GM23338 (cell line): ENCODE results near the gene CHST14. TPM values are rescaled to one million over a fixed set of nuclear protein-coding genes. Genes with fewer than 3 reads are reported as not detected.

Experiments
- ATAC-seq: fragments of 200-7000 bp; cut with Tn5 transposase; 3 replicates; pipeline ENCODE4 v1.9.1; 2020
- DNase-seq: peaks from one replicate; pipeline ENCODE4 v3.0.0-alpha.2; 2015; ENCODE audit warnings: low spot score
- H2AFZ ChIP-seq: fragments of 200-600 bp; sonication (generic); 2 replicates; pipeline ENCODE4 v1.8.0; 2016; ENCODE audit warnings: antibody characterized with exemption, mild to moderate bottlenecking, moderate library complexity
- H3F3A ChIP-seq: fragments of 200-600 bp; sonication (generic); replicated peaks from 2 replicates; pipeline ENCODE4 v1.8.0; 2017; ENCODE audit warnings: antibody characterized with exemption, mixed run types, low read depth
- H3K27ac ChIP-seq: fragments of 200-600 bp; sonication (generic); 2 replicates; pipeline ENCODE4 v1.6.1; 2016; ENCODE audit warnings: low read depth
- H3K27me3 ChIP-seq: fragments of 200-600 bp; sonication (generic); 2 replicates; pipeline ENCODE4 v1.8.0; 2016; ENCODE audit warnings: mild to moderate bottlenecking, mixed run types, moderate library complexity; ENCODE audit not compliant: insufficient read depth
- H3K36me3 ChIP-seq: fragments of 200-600 bp; sonication (generic); 2 replicates; pipeline ENCODE4 v1.8.0; 2016; ENCODE audit warnings: mild to moderate bottlenecking; ENCODE audit not compliant: insufficient read depth
- H3K4me1 ChIP-seq: fragments of 200-600 bp; sonication (generic); 2 replicates; pipeline ENCODE4 v1.8.0; 2016; ENCODE audit warnings: mild to moderate bottlenecking, moderate library complexity; ENCODE audit not compliant: insufficient read depth
- H3K4me2 ChIP-seq: fragments of 200-600 bp; sonication (generic); 2 replicates; pipeline ENCODE4 v1.7.1; 2017; ENCODE audit warnings: mixed run types
- H3K4me3 ChIP-seq: fragments of 200-600 bp; sonication (generic); 2 replicates; pipeline ENCODE4 v1.6.1; 2016; ENCODE audit warnings: mixed run types
- H3K79me2 ChIP-seq: fragments of 200-600 bp; sonication (generic); replicated peaks from 2 replicates; pipeline ENCODE4 v1.8.0; 2017; ENCODE audit warnings: mild to moderate bottlenecking; ENCODE audit not compliant: insufficient read depth
- H3K9me2 ChIP-seq: fragments of 200-600 bp; sonication (generic); 2 replicates; pipeline ENCODE4 v1.8.0; 2017; ENCODE audit not compliant: insufficient read depth
- H4K20me1 ChIP-seq: fragments of 200-600 bp; sonication (generic); replicated peaks from 2 replicates; pipeline ENCODE4 v1.8.0; 2017; ENCODE audit warnings: mild to moderate bottlenecking; ENCODE audit not compliant: insufficient read depth
- H3K27ac Mint-ChIP-seq: 2 replicates; pipeline ENCODE4 v1.8.0; 2020; ENCODE audit warnings: inconsistent platforms, mild to moderate bottlenecking, moderate library complexity, mixed read lengths
- H3K27me3 Mint-ChIP-seq: 3 replicates; pipeline ENCODE4 v1.8.0; 2022; ENCODE audit warnings: low read depth, mild to moderate bottlenecking, moderate library complexity, mixed read lengths, inconsistent platforms; ENCODE audit not compliant: insufficient read depth, poor library complexity
- H3K36me3 Mint-ChIP-seq: 3 replicates; pipeline ENCODE4 v1.8.0; 2021; ENCODE audit warnings: low read depth, mild to moderate bottlenecking, inconsistent platforms, moderate library complexity, mixed read lengths
- H3K4me1 Mint-ChIP-seq: 3 replicates; pipeline ENCODE4 v1.8.0; 2020; ENCODE audit warnings: mild to moderate bottlenecking, inconsistent platforms, mixed read lengths
- H3K4me3 Mint-ChIP-seq: 3 replicates; pipeline ENCODE4 v1.8.0; 2021; ENCODE audit warnings: moderate library complexity, mild to moderate bottlenecking, inconsistent platforms, mixed read lengths
- H3K9me3 Mint-ChIP-seq: 3 replicates; pipeline ENCODE4 v1.8.0; 2020; ENCODE audit warnings: moderate library complexity, mild to moderate bottlenecking, inconsistent platforms, mixed read lengths
- CREB1 ChIP-seq: fragments of 250-450 bp; sonication (Bioruptor Pico); IDR thresholded peaks from 2 replicates; pipeline ENCODE4 v1.5.0; 2020; ENCODE audit warnings: low read depth, mild to moderate bottlenecking, moderate library complexity
- EZH2 ChIP-seq: fragments of 200-600 bp; sonication (generic); IDR thresholded peaks from one replicate; pipeline ENCODE4 v1.8.0; 2017; ENCODE audit warnings: antibody characterized with exemption, mild to moderate bottlenecking, low read depth; ENCODE audit not compliant: unreplicated experiment
- EZH2phosphoT487 ChIP-seq: fragments of 200-600 bp; sonication (generic); IDR thresholded peaks from one replicate; pipeline ENCODE4 v1.8.1; 2018; ENCODE audit warnings: antibody characterized with exemption; ENCODE audit not compliant: unreplicated experiment
- JUNB ChIP-seq: IDR thresholded peaks from one replicate; pipeline ENCODE4 v1.6.1; 2016; ENCODE audit warnings: antibody characterized with exemption; ENCODE audit not compliant: unreplicated experiment
- NANOG ChIP-seq: IDR thresholded peaks from 2 replicates; pipeline ENCODE4 v1.6.1; 2016; ENCODE audit warnings: antibody characterized with exemption, borderline replicate concordance
- POLR2AphosphoS5 ChIP-seq: IDR thresholded peaks from 2 replicates; pipeline ENCODE4 v1.6.1; 2016; ENCODE audit warnings: antibody characterized with exemption, low read depth
- STAT1 ChIP-seq: IDR thresholded peaks from one replicate; pipeline ENCODE4 v1.6.1; 2016; ENCODE audit warnings: antibody characterized with exemption; ENCODE audit not compliant: unreplicated experiment
- ZNF114 ChIP-seq: fragments of 250-450 bp; sonication (Bioruptor Pico); IDR thresholded peaks from 2 replicates; pipeline ENCODE4 v1.5.0; 2020; ENCODE audit warnings: mild to moderate bottlenecking, moderate library complexity
- ZNF331 ChIP-seq: fragments of 250-450 bp; sonication (Bioruptor Pico); IDR thresholded peaks from 2 replicates; pipeline ENCODE4 v1.5.0; 2020; ENCODE audit warnings: low read depth, mild to moderate bottlenecking, moderate library complexity
- polyA plus RNA-seq: library from polyadenylated mRNA; unstranded; fragments of >200 nt; fragmentation: Nextera tagmentation; extraction: Ambion mirVana; gene quantifications from 2 replicates; pipeline ENCODE4 v1.2.1, GENCODE V29; 2016
- total RNA-seq: library from RNA; depleted of rRNA; stranded (reverse); fragments of >200 nt; shearing (Covaris generic); gene quantifications from 2 replicates; pipeline ENCODE4 v1.2.3, GENCODE V29; 2014
- TF ChIP-seq, protein P1 (sequence below), 2 experiments: fragments of 200-600 bp in 1 of 2; sonication (generic) in 1 of 2; conservative IDR thresholded peaks; 2 replicates each; pipeline versions ENCODE4 v1.5.1 to v1.6.1; 2016 to 2017; ENCODE audit warnings: antibody characterized with exemption in 2 of 2, low read depth in 2 of 2, mild to moderate bottlenecking in 2 of 2, moderate library complexity in 1 of 2
- TF ChIP-seq, protein P2 (sequence below): IDR thresholded peaks from 2 replicates; pipeline ENCODE4 v1.6.1; 2016; ENCODE audit warnings: antibody characterized with exemption
- TF ChIP-seq, protein P3 (sequence below): fragments of 250-450 bp; sonication (Bioruptor Pico); IDR thresholded peaks from 2 replicates; pipeline ENCODE4 v1.5.0; 2020; ENCODE audit warnings: mild to moderate bottlenecking, moderate library complexity
- TF ChIP-seq, protein P4 (sequence below): IDR thresholded peaks from one replicate; pipeline ENCODE4 v1.6.1; 2018; ENCODE audit warnings: antibody characterized with exemption; ENCODE audit not compliant: unreplicated experiment

The CHST14 gene
- total and polyA plus RNA-seq, 2 experiments from 2014 or later = 8.4 to 15.6 TPM

DNA sequence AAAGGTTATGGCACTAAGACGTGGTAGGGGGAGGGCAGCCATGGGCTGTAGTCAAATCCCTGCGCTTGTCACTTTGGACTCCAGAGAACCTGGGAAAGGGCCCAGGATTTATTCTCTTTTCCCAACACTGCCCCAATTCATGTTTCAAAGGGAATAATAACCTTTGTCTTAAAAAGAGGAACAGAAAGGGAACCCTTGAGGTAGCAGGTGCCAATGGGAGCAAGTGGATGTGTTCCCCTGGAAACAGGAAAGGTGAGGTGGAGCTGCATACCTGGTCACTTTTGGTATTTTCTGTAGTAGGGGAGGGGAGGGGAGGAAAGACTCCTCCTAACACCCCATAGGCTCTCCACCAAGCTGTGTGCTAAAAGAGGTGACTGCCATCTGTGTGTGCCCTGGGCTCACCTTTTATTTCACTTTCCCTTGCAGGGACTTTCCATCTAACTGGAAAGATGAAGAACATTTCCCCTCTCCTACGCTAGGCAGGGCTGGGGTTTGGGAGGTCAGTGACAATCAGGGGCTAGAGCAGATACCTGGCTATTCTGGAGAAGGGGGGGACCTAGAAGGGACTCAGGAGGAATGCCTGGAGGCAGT lies 6.1 kb upstream of the CHST14 start:
- no peaks in the 10 kb centered on the region for H3K27me3 ChIP-seq
- Mint-ChIP-seq H3K27me3 (peaks cover 4% of the 10 kb centered on the region), H3K4me3 (no peak overlapping the region), H3K4me1 (peaks cover 6% of the 10 kb centered on the region), H3K9me3 (no peaks in the 10 kb centered on the region), H3K36me3 (peaks cover 70% of the 10 kb centered on the region), H3K27ac (no peak overlapping the region)
- H3K4me1 ChIP-seq = peaks cover under 1% of the 10 kb centered on the region; the same call in 1 of the 2 replicates
- H3K27ac ChIP-seq = no peak overlapping the region
- ATAC-seq (no peak), DNase-seq (no peak)
- H3K36me3 ChIP-seq = peaks cover 14% of the 10 kb centered on the region
- no peaks in the 10 kb centered on the region for H3K9me2 ChIP-seq
- H4K20me1 ChIP-seq = peaks cover 27% of the 10 kb centered on the region
- H3K4me3 ChIP-seq = no peak overlapping the region
- TF ChIP-seq POLR2AphosphoS5 (no peak), CREB1 (CRISPR knock-in tag) (no peak), STAT1 (no peak), EZH2 (no peak), ZNF114 (no peak), EZH2phosphoT487 (no peak), JUNB (no peak), NANOG (no peak), ZNF331 (no peak)
- TF ChIP-seq, protein P1, sequence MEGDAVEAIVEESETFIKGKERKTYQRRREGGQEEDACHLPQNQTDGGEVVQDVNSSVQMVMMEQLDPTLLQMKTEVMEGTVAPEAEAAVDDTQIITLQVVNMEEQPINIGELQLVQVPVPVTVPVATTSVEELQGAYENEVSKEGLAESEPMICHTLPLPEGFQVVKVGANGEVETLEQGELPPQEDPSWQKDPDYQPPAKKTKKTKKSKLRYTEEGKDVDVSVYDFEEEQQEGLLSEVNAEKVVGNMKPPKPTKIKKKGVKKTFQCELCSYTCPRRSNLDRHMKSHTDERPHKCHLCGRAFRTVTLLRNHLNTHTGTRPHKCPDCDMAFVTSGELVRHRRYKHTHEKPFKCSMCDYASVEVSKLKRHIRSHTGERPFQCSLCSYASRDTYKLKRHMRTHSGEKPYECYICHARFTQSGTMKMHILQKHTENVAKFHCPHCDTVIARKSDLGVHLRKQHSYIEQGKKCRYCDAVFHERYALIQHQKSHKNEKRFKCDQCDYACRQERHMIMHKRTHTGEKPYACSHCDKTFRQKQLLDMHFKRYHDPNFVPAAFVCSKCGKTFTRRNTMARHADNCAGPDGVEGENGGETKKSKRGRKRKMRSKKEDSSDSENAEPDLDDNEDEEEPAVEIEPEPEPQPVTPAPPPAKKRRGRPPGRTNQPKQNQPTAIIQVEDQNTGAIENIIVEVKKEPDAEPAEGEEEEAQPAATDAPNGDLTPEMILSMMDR (conservative IDR thresholded peaks at IDR 0.05; ENCODE audit: low read depth in 2 of 2) = no peak
- TF ChIP-seq, protein P2, sequence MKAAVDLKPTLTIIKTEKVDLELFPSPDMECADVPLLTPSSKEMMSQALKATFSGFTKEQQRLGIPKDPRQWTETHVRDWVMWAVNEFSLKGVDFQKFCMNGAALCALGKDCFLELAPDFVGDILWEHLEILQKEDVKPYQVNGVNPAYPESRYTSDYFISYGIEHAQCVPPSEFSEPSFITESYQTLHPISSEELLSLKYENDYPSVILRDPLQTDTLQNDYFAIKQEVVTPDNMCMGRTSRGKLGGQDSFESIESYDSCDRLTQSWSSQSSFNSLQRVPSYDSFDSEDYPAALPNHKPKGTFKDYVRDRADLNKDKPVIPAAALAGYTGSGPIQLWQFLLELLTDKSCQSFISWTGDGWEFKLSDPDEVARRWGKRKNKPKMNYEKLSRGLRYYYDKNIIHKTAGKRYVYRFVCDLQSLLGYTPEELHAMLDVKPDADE = no peak
- TF ChIP-seq, protein P3, sequence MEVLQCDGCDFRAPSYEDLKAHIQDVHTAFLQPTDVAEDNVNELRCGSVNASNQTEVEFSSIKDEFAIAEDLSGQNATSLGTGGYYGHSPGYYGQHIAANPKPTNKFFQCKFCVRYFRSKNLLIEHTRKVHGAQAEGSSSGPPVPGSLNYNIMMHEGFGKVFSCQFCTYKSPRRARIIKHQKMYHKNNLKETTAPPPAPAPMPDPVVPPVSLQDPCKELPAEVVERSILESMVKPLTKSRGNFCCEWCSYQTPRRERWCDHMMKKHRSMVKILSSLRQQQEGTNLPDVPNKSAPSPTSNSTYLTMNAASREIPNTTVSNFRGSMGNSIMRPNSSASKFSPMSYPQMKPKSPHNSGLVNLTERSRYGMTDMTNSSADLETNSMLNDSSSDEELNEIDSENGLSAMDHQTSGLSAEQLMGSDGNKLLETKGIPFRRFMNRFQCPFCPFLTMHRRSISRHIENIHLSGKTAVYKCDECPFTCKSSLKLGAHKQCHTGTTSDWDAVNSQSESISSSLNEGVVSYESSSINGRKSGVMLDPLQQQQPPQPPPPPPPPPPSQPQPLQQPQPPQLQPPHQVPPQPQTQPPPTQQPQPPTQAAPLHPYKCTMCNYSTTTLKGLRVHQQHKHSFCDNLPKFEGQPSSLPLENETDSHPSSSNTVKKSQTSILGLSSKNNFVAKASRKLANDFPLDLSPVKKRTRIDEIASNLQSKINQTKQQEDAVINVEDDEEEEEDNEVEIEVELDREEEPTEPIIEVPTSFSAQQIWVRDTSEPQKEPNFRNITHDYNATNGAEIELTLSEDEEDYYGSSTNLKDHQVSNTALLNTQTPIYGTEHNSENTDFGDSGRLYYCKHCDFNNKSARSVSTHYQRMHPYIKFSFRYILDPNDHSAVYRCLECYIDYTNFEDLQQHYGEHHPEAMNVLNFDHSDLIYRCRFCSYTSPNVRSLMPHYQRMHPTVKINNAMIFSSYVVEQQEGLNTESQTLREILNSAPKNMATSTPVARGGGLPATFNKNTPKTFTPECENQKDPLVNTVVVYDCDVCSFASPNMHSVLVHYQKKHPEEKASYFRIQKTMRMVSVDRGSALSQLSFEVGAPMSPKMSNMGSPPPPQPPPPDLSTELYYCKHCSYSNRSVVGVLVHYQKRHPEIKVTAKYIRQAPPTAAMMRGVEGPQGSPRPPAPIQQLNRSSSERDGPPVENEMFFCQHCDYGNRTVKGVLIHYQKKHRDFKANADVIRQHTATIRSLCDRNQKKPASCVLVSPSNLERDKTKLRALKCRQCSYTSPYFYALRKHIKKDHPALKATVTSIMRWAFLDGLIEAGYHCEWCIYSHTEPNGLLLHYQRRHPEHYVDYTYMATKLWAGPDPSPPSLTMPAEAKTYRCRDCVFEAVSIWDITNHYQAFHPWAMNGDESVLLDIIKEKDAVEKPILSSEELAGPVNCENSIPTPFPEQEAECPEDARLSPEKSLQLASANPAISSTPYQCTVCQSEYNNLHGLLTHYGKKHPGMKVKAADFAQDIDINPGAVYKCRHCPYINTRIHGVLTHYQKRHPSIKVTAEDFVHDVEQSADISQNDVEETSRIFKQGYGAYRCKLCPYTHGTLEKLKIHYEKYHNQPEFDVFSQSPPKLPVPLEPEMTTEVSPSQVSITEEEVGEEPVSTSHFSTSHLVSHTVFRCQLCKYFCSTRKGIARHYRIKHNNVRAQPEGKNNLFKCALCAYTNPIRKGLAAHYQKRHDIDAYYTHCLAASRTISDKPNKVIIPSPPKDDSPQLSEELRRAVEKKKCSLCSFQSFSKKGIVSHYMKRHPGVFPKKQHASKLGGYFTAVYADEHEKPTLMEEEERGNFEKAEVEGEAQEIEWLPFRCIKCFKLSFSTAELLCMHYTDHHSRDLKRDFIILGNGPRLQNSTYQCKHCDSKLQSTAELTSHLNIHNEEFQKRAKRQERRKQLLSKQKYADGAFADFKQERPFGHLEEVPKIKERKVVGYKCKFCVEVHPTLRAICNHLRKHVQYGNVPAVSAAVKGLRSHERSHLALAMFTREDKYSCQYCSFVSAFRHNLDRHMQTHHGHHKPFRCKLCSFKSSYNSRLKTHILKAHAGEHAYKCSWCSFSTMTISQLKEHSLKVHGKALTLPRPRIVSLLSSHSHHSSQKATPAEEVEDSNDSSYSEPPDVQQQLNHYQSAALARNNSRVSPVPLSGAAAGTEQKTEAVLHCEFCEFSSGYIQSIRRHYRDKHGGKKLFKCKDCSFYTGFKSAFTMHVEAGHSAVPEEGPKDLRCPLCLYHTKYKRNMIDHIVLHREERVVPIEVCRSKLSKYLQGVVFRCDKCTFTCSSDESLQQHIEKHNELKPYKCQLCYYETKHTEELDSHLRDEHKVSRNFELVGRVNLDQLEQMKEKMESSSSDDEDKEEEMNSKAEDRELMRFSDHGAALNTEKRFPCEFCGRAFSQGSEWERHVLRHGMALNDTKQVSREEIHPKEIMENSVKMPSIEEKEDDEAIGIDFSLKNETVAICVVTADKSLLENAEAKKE (CRISPR knock-in tag) = no peak
- TF ChIP-seq, protein P4, sequence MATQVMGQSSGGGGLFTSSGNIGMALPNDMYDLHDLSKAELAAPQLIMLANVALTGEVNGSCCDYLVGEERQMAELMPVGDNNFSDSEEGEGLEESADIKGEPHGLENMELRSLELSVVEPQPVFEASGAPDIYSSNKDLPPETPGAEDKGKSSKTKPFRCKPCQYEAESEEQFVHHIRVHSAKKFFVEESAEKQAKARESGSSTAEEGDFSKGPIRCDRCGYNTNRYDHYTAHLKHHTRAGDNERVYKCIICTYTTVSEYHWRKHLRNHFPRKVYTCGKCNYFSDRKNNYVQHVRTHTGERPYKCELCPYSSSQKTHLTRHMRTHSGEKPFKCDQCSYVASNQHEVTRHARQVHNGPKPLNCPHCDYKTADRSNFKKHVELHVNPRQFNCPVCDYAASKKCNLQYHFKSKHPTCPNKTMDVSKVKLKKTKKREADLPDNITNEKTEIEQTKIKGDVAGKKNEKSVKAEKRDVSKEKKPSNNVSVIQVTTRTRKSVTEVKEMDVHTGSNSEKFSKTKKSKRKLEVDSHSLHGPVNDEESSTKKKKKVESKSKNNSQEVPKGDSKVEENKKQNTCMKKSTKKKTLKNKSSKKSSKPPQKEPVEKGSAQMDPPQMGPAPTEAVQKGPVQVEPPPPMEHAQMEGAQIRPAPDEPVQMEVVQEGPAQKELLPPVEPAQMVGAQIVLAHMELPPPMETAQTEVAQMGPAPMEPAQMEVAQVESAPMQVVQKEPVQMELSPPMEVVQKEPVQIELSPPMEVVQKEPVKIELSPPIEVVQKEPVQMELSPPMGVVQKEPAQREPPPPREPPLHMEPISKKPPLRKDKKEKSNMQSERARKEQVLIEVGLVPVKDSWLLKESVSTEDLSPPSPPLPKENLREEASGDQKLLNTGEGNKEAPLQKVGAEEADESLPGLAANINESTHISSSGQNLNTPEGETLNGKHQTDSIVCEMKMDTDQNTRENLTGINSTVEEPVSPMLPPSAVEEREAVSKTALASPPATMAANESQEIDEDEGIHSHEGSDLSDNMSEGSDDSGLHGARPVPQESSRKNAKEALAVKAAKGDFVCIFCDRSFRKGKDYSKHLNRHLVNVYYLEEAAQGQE = no peak
- H3F3A ChIP-seq = peaks cover 12% of the 10 kb centered on the region
- no peak overlapping the region for H2AFZ ChIP-seq
- no peak overlapping the region for H3K4me2 ChIP-seq
- peaks cover 18% of the 10 kb centered on the region for H3K79me2 ChIP-seq
